ENCODE results near the gene GUCA2B.

The GUCA2B gene

GRCh38 chr1:42152907-42153600 is at the start of gene GUCA2B:
GUCA2B (plus strand) TSS chr1:42153410; CDS start chr1:42153451, 41 bp downstream.
- DNase-seq: no peak

DNA sequence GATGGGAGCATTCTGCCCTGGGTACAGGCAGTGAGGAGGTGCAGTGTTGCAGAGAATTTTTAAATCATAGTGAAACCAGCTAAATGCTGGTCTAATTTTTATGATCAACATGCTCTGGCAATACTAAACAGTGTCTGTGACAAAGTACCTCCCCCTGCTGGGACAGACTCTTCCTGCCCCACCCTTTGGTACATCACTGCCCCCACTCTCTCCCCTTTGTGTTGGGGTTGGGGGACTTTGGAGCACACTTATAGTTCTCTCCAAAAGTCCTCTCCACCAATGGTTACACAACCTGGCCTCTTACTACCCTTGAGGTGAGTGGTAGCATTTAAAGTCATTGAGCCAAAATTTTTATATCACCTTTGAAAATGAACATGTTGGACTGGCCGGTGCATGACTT is 48.2 kb upstream of the GUCA2B start:
- no peak for DNase-seq

DNA sequence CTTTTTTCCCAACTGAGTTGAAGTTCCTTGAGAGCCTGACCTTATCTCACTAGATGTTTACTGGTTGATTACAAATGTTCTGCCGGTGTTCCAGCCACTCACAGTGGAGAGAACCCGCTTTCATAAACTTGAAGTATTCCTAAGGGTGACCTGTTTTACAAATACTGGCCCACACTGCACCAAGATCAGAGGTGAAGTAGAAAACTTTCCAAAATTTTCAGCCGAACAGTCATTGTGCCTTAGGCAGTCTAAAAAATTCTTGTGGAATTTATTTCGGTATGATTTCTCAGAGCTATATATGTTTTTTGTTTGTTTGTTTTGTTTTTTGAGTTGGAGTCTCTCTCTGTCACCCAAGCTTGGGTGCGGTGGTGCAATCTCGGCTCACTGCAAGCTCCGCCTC is 44.9 kb upstream of the GUCA2B start:
- no peak for DNase-seq

DNA sequence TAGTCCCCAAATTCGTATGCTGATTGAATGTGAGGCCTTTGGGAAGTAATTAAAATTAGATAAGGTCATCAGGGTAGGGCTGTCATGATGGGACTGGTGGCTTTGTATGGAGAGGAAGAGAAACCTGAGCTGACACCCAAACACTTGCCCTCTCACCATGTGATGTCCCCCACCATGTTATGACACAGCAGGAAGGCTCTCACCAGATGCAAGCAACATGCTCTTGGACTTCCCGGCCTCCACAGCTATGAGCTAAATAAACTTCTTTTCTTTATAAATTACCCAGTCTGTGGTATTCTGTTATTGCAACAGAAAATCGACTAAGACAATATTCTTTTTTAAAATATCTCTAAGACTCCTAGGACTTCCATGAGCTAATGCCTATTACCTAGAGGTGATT is 43.6 kb upstream of the GUCA2B start:
- no peak for DNase-seq

GRCh38 chr1:42114229-42114628 is 39.0 kb upstream of the GUCA2B start:
- DNase-seq: no peak

GRCh38 chr1:42117214-42117613 is 36.0 kb upstream of the GUCA2B start:
- DNase-seq: no peak

DNA sequence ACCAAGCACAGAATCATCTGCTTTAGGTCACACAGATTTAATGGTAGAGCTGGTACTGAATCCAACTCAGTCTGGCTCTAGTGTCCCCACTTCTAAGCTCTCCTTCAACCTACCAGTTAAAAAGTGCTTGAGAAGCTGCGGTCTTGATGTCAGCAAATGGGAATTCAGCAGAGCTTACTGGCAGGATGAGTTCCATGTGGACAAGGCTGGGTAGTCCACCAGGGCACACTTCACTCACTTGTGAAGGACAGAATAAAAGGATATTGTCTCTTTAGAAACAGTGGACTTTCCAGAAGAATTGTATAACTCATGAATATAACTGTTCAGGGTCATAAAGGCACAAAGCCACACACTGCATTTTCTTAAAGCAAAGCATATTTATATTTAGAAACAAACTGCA is 35.1 kb upstream of the GUCA2B start:
- DNase-seq: no peak

GRCh38 chr1:42122408-42122807 is 30.8 kb upstream of the GUCA2B start:
- no peak for DNase-seq

DNA sequence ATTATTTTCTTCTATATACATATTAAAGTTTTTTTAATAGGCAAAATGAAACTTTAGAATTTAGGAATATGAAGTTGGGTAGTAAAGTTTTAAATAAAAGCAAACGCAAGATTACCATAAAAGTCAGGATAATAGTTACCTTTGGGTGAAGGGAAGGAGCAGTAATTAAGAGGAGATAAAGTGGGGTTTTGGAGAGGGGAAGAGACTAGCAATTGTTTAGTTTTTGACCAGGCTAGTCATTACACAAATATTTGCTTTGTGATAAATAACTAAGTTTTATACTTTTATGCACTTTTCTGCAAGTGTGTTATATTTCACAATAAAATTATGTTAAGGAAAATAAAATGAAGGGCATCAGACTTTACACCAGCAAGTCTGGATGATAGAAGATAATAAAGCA is 27.7 kb upstream of the GUCA2B start:
- no peak for DNase-seq

- no peak for DNase-seq
Measured at GRCh38 chr1:42127767-42128166, 25.4 kb upstream of the GUCA2B start.

DNA sequence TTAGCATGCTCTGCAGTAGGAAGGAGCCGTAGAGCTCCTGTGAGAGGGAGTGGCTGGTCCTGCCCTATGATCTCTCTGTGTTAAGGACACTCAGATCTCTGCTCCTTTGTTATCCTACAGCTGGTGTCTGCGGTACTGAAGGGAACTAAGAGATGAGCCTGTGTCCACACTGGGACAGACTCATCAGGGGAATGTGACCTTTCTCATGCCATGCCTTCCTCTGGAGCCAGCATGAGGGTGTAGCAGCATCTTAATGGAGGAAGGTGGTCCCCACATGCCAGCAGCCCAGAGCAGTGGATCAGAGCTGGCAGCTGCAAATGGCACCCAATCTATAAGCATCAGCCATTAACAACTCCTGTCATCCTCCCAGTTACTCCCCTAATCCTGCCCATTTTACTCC is 24.7 kb upstream of the GUCA2B start:
- no peak for DNase-seq

GRCh38 chr1:42128964-42129363 is 24.2 kb upstream of the GUCA2B start:
- DNase-seq: no peak

DNA sequence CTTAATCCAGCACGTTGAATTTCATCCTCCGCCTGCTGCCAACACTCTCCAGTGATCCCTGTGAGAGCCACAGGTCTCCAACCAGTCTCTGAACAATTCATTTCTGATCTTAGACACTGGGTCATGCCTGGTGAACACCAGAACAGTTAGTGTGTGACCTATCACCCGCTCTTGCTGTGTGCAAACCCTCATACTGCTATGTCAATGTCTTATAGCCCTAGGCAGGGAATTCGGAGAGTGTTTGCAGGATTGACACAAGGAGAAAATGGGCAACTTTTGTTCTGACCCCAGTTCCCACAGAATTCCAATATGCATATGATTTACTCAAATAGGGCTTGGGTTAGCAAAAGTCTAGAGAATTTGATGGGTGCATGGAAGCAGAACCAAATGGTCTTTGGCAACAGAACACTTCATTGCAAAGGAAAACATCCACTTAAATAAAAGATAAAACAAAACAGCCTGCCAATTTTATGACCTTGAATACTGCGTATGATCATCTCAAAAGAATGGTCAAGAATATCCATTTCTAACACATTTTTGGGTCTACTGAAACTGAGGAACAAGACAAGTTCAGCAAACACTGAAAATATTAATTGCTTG is 23.0 kb upstream of the GUCA2B start:
- DNase-seq: no peak

GRCh38 chr1:42133390-42133789 is 19.8 kb upstream of the GUCA2B start:
- no peak for DNase-seq

DNA sequence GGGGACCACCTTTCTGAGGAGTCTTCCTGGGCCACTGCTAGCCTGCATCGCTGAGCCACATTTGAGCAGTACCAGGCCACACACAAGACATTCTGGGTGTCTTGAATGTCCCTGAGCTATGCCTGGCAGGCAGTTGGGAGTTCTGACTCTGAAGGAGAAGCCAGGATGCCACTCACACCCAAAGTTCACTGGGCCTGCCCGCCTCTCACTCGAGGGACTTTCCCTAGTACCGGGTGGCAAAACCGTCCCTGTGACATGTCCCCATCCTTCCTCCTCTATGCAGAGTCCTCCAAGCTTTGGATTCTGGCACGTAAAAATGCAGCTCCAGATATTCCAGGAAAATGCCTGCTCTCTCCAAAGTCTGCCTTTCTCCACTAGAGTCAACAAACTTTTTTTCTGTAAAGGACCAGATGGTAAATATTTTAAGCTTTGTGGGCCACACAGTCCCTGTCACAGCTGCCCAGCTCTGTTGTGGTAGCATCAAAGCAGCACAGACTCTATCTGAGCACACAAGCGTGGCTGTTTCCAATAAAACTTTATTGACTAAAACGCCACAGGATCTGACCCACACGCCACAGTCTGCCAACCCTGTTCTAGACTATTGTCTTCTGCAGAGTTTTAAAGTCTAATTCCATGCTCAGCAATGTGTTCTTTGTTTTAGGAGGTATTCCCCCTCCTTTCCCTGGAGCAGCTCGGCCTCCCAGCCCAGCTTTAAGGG is 19.2 kb upstream of the GUCA2B start:
- DNase-seq: no peak

GRCh38 chr1:42135426-42135825 is 17.8 kb upstream of the GUCA2B start:
- DNase-seq: no peak

- DNase-seq: no peak
Measured at GRCh38 chr1:42136466-42136865, 16.7 kb upstream of the GUCA2B start.

- DNase-seq: no peak
Measured at GRCh38 chr1:42137766-42138165, 15.4 kb upstream of the GUCA2B start.

- no peak for DNase-seq
Measured at GRCh38 chr1:42138586-42138985, 14.6 kb upstream of the GUCA2B start.

DNA sequence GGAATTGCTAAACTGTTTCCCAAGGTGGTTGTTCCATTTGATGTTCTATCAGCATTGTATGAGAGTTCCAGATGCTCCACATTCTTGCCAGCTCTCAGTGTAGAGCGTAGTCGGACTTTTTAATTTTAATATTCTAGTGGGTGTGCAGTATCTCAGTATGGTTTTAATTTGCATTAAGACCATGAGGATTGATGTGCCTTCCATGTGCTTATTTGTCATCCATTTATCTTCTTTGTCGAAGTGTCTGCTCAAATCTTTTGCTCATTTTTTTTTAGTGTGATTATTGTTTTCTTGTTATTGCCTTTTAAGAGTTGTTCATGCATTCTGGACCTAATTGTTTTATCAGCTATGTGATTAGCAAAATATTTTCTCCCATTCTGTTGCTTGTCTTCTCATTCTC is 13.8 kb upstream of the GUCA2B start:
- DNase-seq: no peak

DNA sequence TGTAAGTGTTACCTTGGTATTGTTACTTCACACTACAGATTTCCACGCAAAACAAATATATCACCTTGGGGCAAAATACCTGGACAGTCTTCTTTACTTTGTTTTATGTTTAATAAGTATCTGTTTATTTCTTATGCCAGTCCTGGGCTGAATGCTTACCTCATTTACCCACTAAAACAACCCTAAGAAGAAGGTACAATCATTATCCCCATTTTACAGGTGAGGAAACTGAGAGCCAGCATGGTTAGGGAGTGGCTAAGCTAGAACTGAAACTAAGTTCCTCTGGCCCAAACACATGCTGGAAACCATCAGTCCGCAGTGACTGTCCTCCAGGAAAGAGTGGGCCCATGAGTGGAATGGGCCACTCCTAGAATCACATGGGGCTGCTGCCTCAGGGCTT is 13.0 kb upstream of the GUCA2B start:
- DNase-seq: no peak

GRCh38 chr1:42141978-42142377 is 11.2 kb upstream of the GUCA2B start:
- DNase-seq: no peak

- DNase-seq: no peak
Measured at GRCh38 chr1:42142894-42143675, 10.1 kb upstream of the GUCA2B start.
